Neural cell (in vitro differentiated cells): ENCODE results near the gene MYORG. TPM values are rescaled to one million over a fixed set of nuclear protein-coding genes. Genes with fewer than 3 reads are reported as not detected.

Experiments
- H2AFZ ChIP-seq: fragments of 200-600, 300-800 bp; sonication (generic), shearing (Covaris generic); 2 replicates; pipeline ENCODE4 v1.6.0; 2014; ENCODE audit warnings: low read depth, mild to moderate bottlenecking, antibody characterized with exemption, low read length, moderate library complexity
- H3F3A ChIP-seq: fragments of 200-600 bp; shearing (Covaris generic); 2 replicates; pipeline ENCODE4 v1.6.1; 2016; ENCODE audit warnings: mild to moderate bottlenecking, moderate library complexity, mixed read lengths, antibody characterized with exemption, low read length; ENCODE audit not compliant: insufficient read depth, poor library complexity, severe bottlenecking
- H3K27ac ChIP-seq: fragments of 200-600, 300-800 bp; sonication (generic), shearing (Covaris generic); 2 replicates; pipeline ENCODE4 v1.5.1; 2014; ENCODE audit warnings: mild to moderate bottlenecking, low read length, moderate library complexity
- H3K27me3 ChIP-seq: fragments of 300-800, 200-600 bp; sonication (generic), shearing (Covaris generic); 2 replicates; pipeline ENCODE4 v1.6.0; 2014; ENCODE audit warnings: mild to moderate bottlenecking, low read depth, low read length, moderate library complexity; ENCODE audit not compliant: insufficient read depth
- H3K36me3 ChIP-seq: fragments of 300-800, 200-600 bp; sonication (generic), shearing (Covaris generic); 2 replicates; pipeline ENCODE4 v1.5.1; 2014; ENCODE audit warnings: mild to moderate bottlenecking, antibody characterized with exemption, low read length, moderate library complexity; ENCODE audit not compliant: insufficient read depth
- H3K4me2 ChIP-seq: fragments of 300-800, 200-600 bp; sonication (generic), shearing (Covaris generic); 2 replicates; pipeline ENCODE4 v1.6.0; 2014; ENCODE audit warnings: mild to moderate bottlenecking, low read length
- H3K4me3 ChIP-seq: fragments of 300-800, 200-600 bp; sonication (generic), shearing (Covaris generic); 2 replicates; pipeline ENCODE4 v1.5.1; 2014; ENCODE audit warnings: mild to moderate bottlenecking, low read length, moderate library complexity
- H3K79me2 ChIP-seq: fragments of 200-600 bp; shearing (Covaris generic); replicated peaks from 2 replicates; pipeline ENCODE4 v1.6.0; 2014; ENCODE audit warnings: mild to moderate bottlenecking, low read length, moderate library complexity; ENCODE audit not compliant: insufficient read depth
- H3K9ac ChIP-seq: fragments of 300-800, 200-600 bp; sonication (generic), shearing (Covaris generic); 2 replicates; pipeline ENCODE4 v1.6.1; 2016; ENCODE audit warnings: mild to moderate bottlenecking, low read length, mixed read lengths
- H3K9me2 ChIP-seq: fragments of 200-600 bp; shearing (Covaris generic); 2 replicates; pipeline ENCODE4 v1.6.1; 2016; ENCODE audit warnings: mild to moderate bottlenecking, low read length, mixed read lengths; ENCODE audit not compliant: insufficient read depth
- H3K9me3 ChIP-seq: fragments of 200-600, 300-800 bp; sonication (generic), shearing (Covaris generic); 2 replicates; pipeline ENCODE4 v1.6.1; 2016; ENCODE audit warnings: mild to moderate bottlenecking, mixed run types, low read length, moderate library complexity, mixed read lengths
- H4K20me1 ChIP-seq: fragments of 200-600 bp; shearing (Covaris generic); 2 replicates; pipeline ENCODE4 v1.6.1; 2016; ENCODE audit warnings: mild to moderate bottlenecking, mixed run types; ENCODE audit not compliant: insufficient read depth
- EP300 ChIP-seq: fragments of 450-650 bp; conservative IDR thresholded peaks from 2 replicates; pipeline ENCODE4 v1.6.1; 2014; ENCODE audit warnings: antibody characterized with exemption, mild to moderate bottlenecking, moderate library complexity; ENCODE audit not compliant: poor library complexity, severe bottlenecking
- EZH2 ChIP-seq: fragments of 200-600, 300-800 bp; shearing (Covaris generic), sonication (generic); IDR thresholded peaks from 2 replicates; pipeline ENCODE4 v1.6.1; 2014; ENCODE audit warnings: antibody characterized with exemption, low read length, borderline replicate concordance, mild to moderate bottlenecking; ENCODE audit not compliant: insufficient read depth, poor library complexity, severe bottlenecking
- MXI1 ChIP-seq: fragments of 450-650 bp; conservative IDR thresholded peaks from 2 replicates; pipeline ENCODE4 v1.6.1; 2014; ENCODE audit warnings: antibody characterized with exemption, mild to moderate bottlenecking; ENCODE audit not compliant: poor library complexity, severe bottlenecking
- POLR2AphosphoS5 ChIP-seq: IDR thresholded peaks from 2 replicates; pipeline ENCODE4 v1.6.1; 2012
- RAD21 ChIP-seq: fragments of 450-650 bp; conservative IDR thresholded peaks from 2 replicates; pipeline ENCODE4 v1.6.1; 2014; ENCODE audit warnings: antibody characterized with exemption, mild to moderate bottlenecking, moderate library complexity
- SMC3 ChIP-seq: fragments of 450-650 bp; conservative IDR thresholded peaks from 2 replicates; pipeline ENCODE4 v1.6.1; 2014; ENCODE audit warnings: antibody characterized with exemption, mild to moderate bottlenecking, moderate library complexity; ENCODE audit not compliant: poor library complexity
- TAF1 ChIP-seq: IDR thresholded peaks from 2 replicates; pipeline ENCODE4 v1.6.1; 2012; ENCODE audit warnings: low read depth
- polyA plus RNA-seq: library from polyadenylated mRNA; depleted of rRNA; stranded (reverse); fragments of >200 nt; gene quantifications from 2 replicates; pipeline ENCODE4 v1.2.3, GENCODE V29; 2014
- TF ChIP-seq, protein P1 (sequence below): fragments of 450-650 bp; IDR thresholded peaks from 2 replicates; pipeline ENCODE4 v1.5.1; 2014; ENCODE audit warnings: antibody characterized with exemption, mild to moderate bottlenecking, moderate library complexity; ENCODE audit not compliant: poor library complexity, severe bottlenecking
- TF ChIP-seq, protein P2 (sequence below): IDR thresholded peaks from 2 replicates; pipeline ENCODE4 v1.6.1; 2012; ENCODE audit warnings: borderline replicate concordance

MYORG gene
- polyA plus RNA-seq, 1 donor from 2014 or later: 0.58 TPM

DNA sequence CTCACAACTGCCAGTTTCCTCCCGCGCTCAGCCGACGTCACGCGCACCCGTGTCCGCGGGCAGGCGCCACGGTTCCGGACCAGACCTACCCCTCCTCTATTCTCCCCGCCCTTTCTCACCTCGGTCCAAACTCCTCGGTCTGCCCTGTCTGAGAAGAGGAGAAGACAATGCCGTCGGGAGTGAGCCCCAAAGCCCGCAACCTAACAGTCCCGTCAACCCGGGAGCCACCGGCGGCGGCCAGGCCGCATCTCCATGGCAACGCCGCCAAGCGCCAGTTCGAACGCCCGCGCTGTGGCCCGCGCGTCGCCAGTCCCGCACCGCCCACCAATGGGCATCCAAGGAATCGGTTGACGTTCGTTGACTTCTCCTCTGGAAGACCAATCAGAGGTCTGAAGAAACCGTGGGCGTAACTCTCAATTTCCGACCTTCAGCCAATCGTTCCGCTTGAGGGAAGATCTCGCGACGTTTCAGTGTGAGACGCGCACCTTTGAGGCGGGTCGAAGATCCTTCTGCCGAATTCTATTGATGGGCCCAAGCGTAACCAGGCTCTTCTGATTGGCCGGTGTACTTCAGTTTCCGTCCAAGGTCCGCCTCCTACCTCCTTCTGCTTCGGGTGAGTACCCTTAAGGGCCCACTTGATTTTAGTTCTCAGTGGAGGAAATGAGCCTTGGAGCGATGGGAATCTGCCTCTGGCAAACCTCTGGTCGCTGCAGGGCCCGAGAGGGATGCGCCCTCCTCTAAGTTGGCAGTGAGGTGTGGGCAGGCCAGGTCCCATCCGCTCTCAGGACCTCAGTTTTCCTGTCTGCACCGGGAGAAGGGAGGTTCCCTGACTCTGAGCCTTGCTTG is 47.5 kb downstream of the MYORG start, which contains the start of the genes KIF24 and NUDT2:
Gene KIF24 (minus strand): TSS at position 282 of the 846 bp plus-strand sequence. CDS start 17,922 bp downstream, outside the sequence.
Gene NUDT2 (plus strand): TSS at position 583 of the 846 bp plus-strand sequence. CDS start 9,471 bp downstream, outside the sequence.
- Histone ChIP-seq H3K27me3 (no peaks in the 10 kb centered on the region), H3K36me3 (no peaks in the 10 kb centered on the region), H3K79me2 (peaks cover 19% of the 10 kb centered on the region), H3K9ac (peak within 1 kb of the TSS; percentile 83), H4K20me1 (no peaks in the 10 kb centered on the region), H3K4me2 (peak within 1 kb of the TSS; percentile 87), H3K4me3 (peak within 1 kb of the TSS; percentile 82), H2AFZ (peak within 1 kb of the TSS; percentile 73), H3F3A (no peaks in the 10 kb centered on the region), H3K9me3 (no peaks in the 10 kb centered on the region), H3K9me2 (no peaks in the 10 kb centered on the region), H3K27ac (peak within 1 kb of the TSS; percentile 85)
- peak; percentile 40 for TF ChIP-seq RAD21
- TF ChIP-seq, protein P1, sequence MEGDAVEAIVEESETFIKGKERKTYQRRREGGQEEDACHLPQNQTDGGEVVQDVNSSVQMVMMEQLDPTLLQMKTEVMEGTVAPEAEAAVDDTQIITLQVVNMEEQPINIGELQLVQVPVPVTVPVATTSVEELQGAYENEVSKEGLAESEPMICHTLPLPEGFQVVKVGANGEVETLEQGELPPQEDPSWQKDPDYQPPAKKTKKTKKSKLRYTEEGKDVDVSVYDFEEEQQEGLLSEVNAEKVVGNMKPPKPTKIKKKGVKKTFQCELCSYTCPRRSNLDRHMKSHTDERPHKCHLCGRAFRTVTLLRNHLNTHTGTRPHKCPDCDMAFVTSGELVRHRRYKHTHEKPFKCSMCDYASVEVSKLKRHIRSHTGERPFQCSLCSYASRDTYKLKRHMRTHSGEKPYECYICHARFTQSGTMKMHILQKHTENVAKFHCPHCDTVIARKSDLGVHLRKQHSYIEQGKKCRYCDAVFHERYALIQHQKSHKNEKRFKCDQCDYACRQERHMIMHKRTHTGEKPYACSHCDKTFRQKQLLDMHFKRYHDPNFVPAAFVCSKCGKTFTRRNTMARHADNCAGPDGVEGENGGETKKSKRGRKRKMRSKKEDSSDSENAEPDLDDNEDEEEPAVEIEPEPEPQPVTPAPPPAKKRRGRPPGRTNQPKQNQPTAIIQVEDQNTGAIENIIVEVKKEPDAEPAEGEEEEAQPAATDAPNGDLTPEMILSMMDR: peak; percentile 30
- TF ChIP-seq POLR2AphosphoS5: peak; percentile 76
- TF ChIP-seq EP300: peak; percentile 10
- TF ChIP-seq, protein P2, sequence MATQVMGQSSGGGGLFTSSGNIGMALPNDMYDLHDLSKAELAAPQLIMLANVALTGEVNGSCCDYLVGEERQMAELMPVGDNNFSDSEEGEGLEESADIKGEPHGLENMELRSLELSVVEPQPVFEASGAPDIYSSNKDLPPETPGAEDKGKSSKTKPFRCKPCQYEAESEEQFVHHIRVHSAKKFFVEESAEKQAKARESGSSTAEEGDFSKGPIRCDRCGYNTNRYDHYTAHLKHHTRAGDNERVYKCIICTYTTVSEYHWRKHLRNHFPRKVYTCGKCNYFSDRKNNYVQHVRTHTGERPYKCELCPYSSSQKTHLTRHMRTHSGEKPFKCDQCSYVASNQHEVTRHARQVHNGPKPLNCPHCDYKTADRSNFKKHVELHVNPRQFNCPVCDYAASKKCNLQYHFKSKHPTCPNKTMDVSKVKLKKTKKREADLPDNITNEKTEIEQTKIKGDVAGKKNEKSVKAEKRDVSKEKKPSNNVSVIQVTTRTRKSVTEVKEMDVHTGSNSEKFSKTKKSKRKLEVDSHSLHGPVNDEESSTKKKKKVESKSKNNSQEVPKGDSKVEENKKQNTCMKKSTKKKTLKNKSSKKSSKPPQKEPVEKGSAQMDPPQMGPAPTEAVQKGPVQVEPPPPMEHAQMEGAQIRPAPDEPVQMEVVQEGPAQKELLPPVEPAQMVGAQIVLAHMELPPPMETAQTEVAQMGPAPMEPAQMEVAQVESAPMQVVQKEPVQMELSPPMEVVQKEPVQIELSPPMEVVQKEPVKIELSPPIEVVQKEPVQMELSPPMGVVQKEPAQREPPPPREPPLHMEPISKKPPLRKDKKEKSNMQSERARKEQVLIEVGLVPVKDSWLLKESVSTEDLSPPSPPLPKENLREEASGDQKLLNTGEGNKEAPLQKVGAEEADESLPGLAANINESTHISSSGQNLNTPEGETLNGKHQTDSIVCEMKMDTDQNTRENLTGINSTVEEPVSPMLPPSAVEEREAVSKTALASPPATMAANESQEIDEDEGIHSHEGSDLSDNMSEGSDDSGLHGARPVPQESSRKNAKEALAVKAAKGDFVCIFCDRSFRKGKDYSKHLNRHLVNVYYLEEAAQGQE: peak; percentile 63
- peak; percentile 74 for TF ChIP-seq TAF1
- no peak for TF ChIP-seq EZH2
- TF ChIP-seq SMC3: peak; percentile 24
- peak; percentile 99 for TF ChIP-seq MXI1

DNA sequence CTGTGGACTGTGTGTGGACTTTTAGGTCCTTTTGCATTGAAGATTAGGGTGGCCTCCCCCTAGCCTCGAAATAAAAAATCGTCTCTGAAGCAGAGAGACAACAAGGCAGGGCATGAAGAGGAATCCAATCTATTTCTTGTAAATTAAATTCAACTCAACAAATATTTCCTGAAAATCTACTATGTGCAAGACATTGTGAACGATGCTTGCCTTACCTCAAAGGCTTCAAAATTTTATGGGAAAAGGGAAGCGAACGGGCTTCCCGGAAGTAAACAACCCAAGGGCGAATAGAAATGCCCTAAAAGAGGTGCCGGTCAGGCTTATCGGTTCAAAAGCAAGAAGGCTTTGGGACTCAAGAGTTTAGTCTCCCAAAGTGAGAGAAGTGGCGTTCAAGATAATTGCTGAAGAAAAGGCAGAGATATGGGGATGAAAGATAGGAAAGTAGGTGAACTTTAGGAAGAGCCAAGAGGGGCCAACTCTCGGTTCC is 48.2 kb downstream of the MYORG start:
- Histone ChIP-seq H3K4me3 (peak overlapping the region; percentile 82), H4K20me1 (no peaks in the 10 kb centered on the region), H3K9me3 (no peaks in the 10 kb centered on the region), H3K36me3 (no peaks in the 10 kb centered on the region), H3K4me2 (peak overlapping the region; percentile 87), H2AFZ (peak overlapping the region; percentile 35), H3K27ac (no peak overlapping the region), H3K9ac (peak overlapping the region; percentile 30), H3K27me3 (no peaks in the 10 kb centered on the region), H3K9me2 (no peaks in the 10 kb centered on the region), H3K79me2 (peaks cover 25% of the 10 kb centered on the region), H3F3A (no peaks in the 10 kb centered on the region)
- TF ChIP-seq, protein P2: no peak
- TF ChIP-seq TAF1 (no peak), EZH2 (no peak), EP300 (no peak), POLR2AphosphoS5 (no peak), MXI1 (no peak), SMC3 (no peak), RAD21 (no peak)
- TF ChIP-seq, protein P1: no peak
